Lower leg skin (tissue), 4 donors: Measurements from ENCODE around the gene CHD8. TPM values are rescaled to one million over a fixed set of nuclear protein-coding genes. Genes with fewer than 3 reads are reported as not detected.

ENCODE experiments used
- DNase-seq, 2 donors: peaks; one replicate each; pipeline ENCODE4 v3.0.0-alpha.2; 2019; ENCODE audit warnings: low spot score in 2 of 2
- H3K4me3 ChIP-seq: fragments of 200-600 bp; sonication (generic); 2 replicates; pipeline ENCODE4 v1.5.1; 2017; ENCODE audit warnings: mild to moderate bottlenecking, low read depth; ENCODE audit not compliant: poor library complexity, severe bottlenecking
- CTCF ChIP-seq, 3 donors: fragments of 450-650 bp; IDR thresholded peaks; one replicate each; pipeline ENCODE4 v1.5.1; 2016; ENCODE audit warnings: antibody characterized with exemption in 3 of 3, mild to moderate bottlenecking in 3 of 3, moderate library complexity in 2 of 3
- POLR2A ChIP-seq, 2 donors: fragments of 450-650 bp; IDR thresholded peaks; one replicate each; pipeline ENCODE4 v1.6.1; 2016 to 2017; ENCODE audit warnings: antibody characterized with exemption in 2 of 2, mild to moderate bottlenecking in 1 of 2, moderate library complexity in 1 of 2
- WGBS, 2 donors: methylation state at CpG; one replicate each; pipeline ENCODE4 v1.1.5; 2018; 5-methylcytosine and 5-hydroxymethylcytosine counted together
- intact Hi-C: fragments of 100-400 bp; cut with DNase I; formaldehyde crosslinking; loops from one replicate; pipeline ENCODE4 v1.15.0; 2023; ENCODE audit warnings: low total_unique reads
- total RNA-seq, 4 donors: library from RNA; depleted of rRNA; stranded (reverse); fragments of >200 nt; gene quantifications; one replicate each; pipeline ENCODE4 v1.1.0, GENCODE V29; 2016

CHD8 gene
- total RNA-seq, 4 donors from 2014 or later: 78.4 to 98.6 (median 97.0) TPM

GRCh38 chr14:21476925-21477681 lies 21.2 kb upstream of the CHD8 start, which contains the start of the genes RAB2B and TOX4:
Gene RAB2B (minus strand): TSS chr14:21476959. CDS start chr14:21476872, 87 bp downstream.
Gene TOX4 (plus strand): TSS chr14:21477195. CDS start chr14:21477279, 84 bp downstream.
- H3K4me3 ChIP-seq: peak within 1 kb of the TSS; percentile 95
- 1% methylated on average over 49 of the region's 49 CpGs for WGBS, 2 donors
- peak; percentile 97 to 99 for DNase-seq
- TF ChIP-seq POLR2A (IDR thresholded peaks at IDR 0.05): peak in 1 of 2 donors; percentile 62
- peak in 1 of 3 donors; percentile 99 for TF ChIP-seq CTCF (IDR thresholded peaks at IDR 0.05)
- intact Hi-C loops: loop anchor here (2.0 kb wide), 1 partner anchor 54 kb away; no protein-coding TSS in a partner anchor

- no peak for TF ChIP-seq POLR2A (IDR thresholded peaks at IDR 0.05)
- no peak for TF ChIP-seq CTCF (IDR thresholded peaks at IDR 0.05)
- intact Hi-C loops: loop anchor here (2.0 kb wide), 1 partner anchor 54 kb away; no protein-coding TSS in a partner anchor
- peak in 1 of 2 donors; percentile 98 for DNase-seq
- 1% methylated on average over 26 of the region's 27 CpGs for WGBS, 2 donors
- H3K4me3 ChIP-seq: peak overlapping the region; percentile 29
These were observed 20.6 kb upstream of the CHD8 start for GRCh38 chr14:21476523-21476924.

GRCh38 chr14:21475767-21476522 lies 20.0 kb upstream of the CHD8 start:
- H3K4me3 ChIP-seq: peak overlapping the region; percentile 29
- TF ChIP-seq POLR2A (IDR thresholded peaks at IDR 0.05) (no peak), CTCF (IDR thresholded peaks at IDR 0.05) (no peak)
- 35 to 36% methylated on average over 10 of the region's 10 CpGs for WGBS, 2 donors
- intact Hi-C loops: loop anchor here (2.0 kb wide), 1 partner anchor 55 kb away; no protein-coding TSS in a partner anchor
- no peak for DNase-seq

GRCh38 chr14:21467616-21468015 lies 11.7 kb upstream of the CHD8 start:
- intact Hi-C loops: no loop called here
- no peak overlapping the region for H3K4me3 ChIP-seq
- TF ChIP-seq POLR2A (IDR thresholded peaks at IDR 0.05) (no peak), CTCF (IDR thresholded peaks at IDR 0.05) (no peak)
- 44 to 52% methylated on average over 1 of the region's 1 CpG for WGBS, 2 donors
- no peak for DNase-seq

- peak overlapping the region; percentile 73 for H3K4me3 ChIP-seq
- no peak for DNase-seq
- intact Hi-C loops: no loop called here
- 0 to 1% methylated on average over 17 of the region's 17 CpGs for WGBS, 2 donors
- TF ChIP-seq POLR2A (IDR thresholded peaks at IDR 0.05) (no peak), CTCF (IDR thresholded peaks at IDR 0.05) (no peak)
These were observed 371 bp downstream of the CHD8 start for GRCh38 chr14:21455592-21455911.
